ENCODE data around the gene YWHAQ.

GRCh38 chr2:9536504-9536903 lies 94.3 kb downstream of the YWHAQ start:
- no peak for TF ChIP-seq CTCF (IDR thresholded peaks at IDR 0.05)
- TF ChIP-seq POLR2A (IDR thresholded peaks at IDR 0.05) = no peak

Measured in Peyer's patch (tissue), 4 donors.